Measurements from ENCODE around the gene ASCC1. TPM values are rescaled to one million over a fixed set of nuclear protein-coding genes. Genes with fewer than 3 reads are reported as not detected.

Gene ASCC1
- total RNA-seq, 1 donor from 2014 or later, result 33.9 TPM

- Histone ChIP-seq H3K27ac (ENCODE audit: low read depth, low read length) (no peak overlapping the region), H3K4me2 (ENCODE audit: low read length) (no peak overlapping the region), H3K9me3 (ENCODE audit: insufficient read depth, low read depth, low read length) (no peaks in the 10 kb centered on the region), H3K4me1 (ENCODE audit: insufficient read depth, low read length) (no peaks in the 10 kb centered on the region), H3K27me3 (ENCODE audit: insufficient read depth, low read length) (no peaks in the 10 kb centered on the region), H4K20me1 (ENCODE audit: insufficient read depth, low read length) (no peaks in the 10 kb centered on the region), H2AFZ (ENCODE audit: low read depth, low read length) (no peak overlapping the region), H3K9ac (ENCODE audit: low read length) (no peak overlapping the region), H3K36me3 (ENCODE audit: insufficient read depth, low read length) (no peaks in the 10 kb centered on the region), H3K79me2 (ENCODE audit: insufficient read depth, low read length) (no peaks in the 10 kb centered on the region), H3K4me3 (ENCODE audit: insufficient read depth, low read depth, low read length) (no peak overlapping the region)
- Mint-ChIP-seq H3K4me3 (ENCODE audit: unreplicated experiment) (no peak overlapping the region), H3K36me3 (ENCODE audit: low read depth, unreplicated experiment) (peaks cover 22% of the 10 kb centered on the region), H3K4me1 (ENCODE audit: low read depth, unreplicated experiment) (no peaks in the 10 kb centered on the region), H3K27ac (ENCODE audit: unreplicated experiment) (no peak overlapping the region), H3K27me3 (ENCODE audit: low read depth, unreplicated experiment) (no peaks in the 10 kb centered on the region), H3K9me3 (ENCODE audit: unreplicated experiment) (peaks cover 3% of the 10 kb centered on the region)
- TF ChIP-seq CTCF (IDR thresholded peaks at IDR 0.05; ENCODE audit: insufficient read depth, low read depth, low read length) (no peak), EZH2 (IDR thresholded peaks at IDR 0.05; ENCODE audit: insufficient read depth, low read length) (no peak)
- DNase-seq (ENCODE audit: low read depth) (no peak), FAIRE-seq (no peak)
Measured at GRCh38 chr10:72184156-72184555, 31.9 kb downstream of the ASCC1 start.

DNA sequence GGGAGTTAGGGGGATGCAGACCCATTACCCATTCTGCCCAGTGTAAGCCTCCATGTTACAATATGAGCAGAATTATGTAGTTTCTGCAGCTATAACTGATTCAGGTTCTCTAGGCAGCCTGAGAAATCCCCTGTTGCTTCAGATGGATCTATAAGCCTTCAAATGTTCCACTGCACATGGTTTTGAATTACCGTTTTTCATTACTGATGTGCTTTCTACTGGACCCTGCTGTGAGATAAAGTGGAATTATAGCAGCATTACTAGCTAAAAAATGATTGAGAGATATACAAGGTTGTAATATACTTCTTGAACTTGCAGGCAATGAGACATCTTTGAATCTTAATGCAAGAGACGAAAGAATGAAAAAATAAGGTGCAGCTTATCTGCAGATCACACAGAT, 38.6 kb downstream of the ASCC1 start:
- no peaks in the 10 kb centered on the region for H3K9me3 Mint-ChIP-seq (ENCODE audit: unreplicated experiment)
- H3K4me3 Mint-ChIP-seq (ENCODE audit: unreplicated experiment), result no peak overlapping the region

More for the DNA sequence above, 38.6 kb downstream of the ASCC1 start:
- no peak overlapping the region for H2AFZ ChIP-seq (ENCODE audit: low read depth, low read length)
- no peak overlapping the region for H3K27ac ChIP-seq (ENCODE audit: low read depth, low read length)
- DNase-seq (ENCODE audit: low read depth), result no peak
- H3K4me3 ChIP-seq (ENCODE audit: insufficient read depth, low read depth, low read length), result no peak overlapping the region
- no peaks in the 10 kb centered on the region for H3K27me3 ChIP-seq (ENCODE audit: insufficient read depth, low read length)
- no peaks in the 10 kb centered on the region for H3K79me2 ChIP-seq (ENCODE audit: insufficient read depth, low read length)
- FAIRE-seq, result no peak
- H4K20me1 ChIP-seq (ENCODE audit: insufficient read depth, low read length), result no peaks in the 10 kb centered on the region
- peaks cover 8% of the 10 kb centered on the region for H3K4me1 Mint-ChIP-seq (ENCODE audit: low read depth, unreplicated experiment)
- no peak overlapping the region for H3K9ac ChIP-seq (ENCODE audit: low read length)
- peaks cover 7% of the 10 kb centered on the region for H3K36me3 ChIP-seq (ENCODE audit: insufficient read depth, low read length)
- H3K27ac Mint-ChIP-seq (ENCODE audit: unreplicated experiment), result no peak overlapping the region
- no peak for TF ChIP-seq CTCF (IDR thresholded peaks at IDR 0.05; ENCODE audit: insufficient read depth, low read depth, low read length)
- no peak for TF ChIP-seq EZH2 (IDR thresholded peaks at IDR 0.05; ENCODE audit: insufficient read depth, low read length)
- peaks cover 13% of the 10 kb centered on the region for H3K4me1 ChIP-seq (ENCODE audit: insufficient read depth, low read length)
- H3K4me2 ChIP-seq (ENCODE audit: low read length), result no peak overlapping the region
- H3K36me3 Mint-ChIP-seq (ENCODE audit: low read depth, unreplicated experiment), result peaks cover 14% of the 10 kb centered on the region
- no peaks in the 10 kb centered on the region for H3K9me3 ChIP-seq (ENCODE audit: insufficient read depth, low read depth, low read length)
- no peaks in the 10 kb centered on the region for H3K27me3 Mint-ChIP-seq (ENCODE audit: low read depth, unreplicated experiment)
